Tibial nerve (tissue), 3 donors: ENCODE data around the gene LRRC4B.

ENCODE experiments used
- EP300 ChIP-seq, 2 donors: sonication (generic); formaldehyde crosslinking; IDR thresholded peaks; one replicate each; pipeline ENCODE4 v1.6.1; 2017; ENCODE audit warnings: antibody characterized with exemption in 2 of 2, mild to moderate bottlenecking in 1 of 2
- POLR2A ChIP-seq, 2 donors: fragments of 450-650 bp; IDR thresholded peaks; one replicate each; pipeline ENCODE4 v1.6.1; 2017; ENCODE audit warnings: antibody characterized with exemption in 2 of 2, mild to moderate bottlenecking in 2 of 2, moderate library complexity in 2 of 2

- TF ChIP-seq EP300 (IDR thresholded peaks at IDR 0.05): no peak
- TF ChIP-seq POLR2A (IDR thresholded peaks at IDR 0.05): no peak
These were observed 34.3 kb upstream of the LRRC4B start for GRCh38 chr19:50602496-50602895.
